ENCODE results near the gene NR1D1.

Gene NR1D1

GRCh38 chr17:40095944-40096791 is 4.2 kb downstream of the NR1D1 start:
- DNase-seq, result peak; percentile 76

GRCh38 chr17:40095351-40095943 is 4.9 kb downstream of the NR1D1 start:
- no peak for DNase-seq

- no peak for DNase-seq
These were observed 5.5 kb downstream of the NR1D1 start for GRCh38 chr17:40094874-40095273.

- DNase-seq, result no peak
These were observed 6.7 kb downstream of the NR1D1 start for GRCh38 chr17:40093580-40094201.

- no peak for DNase-seq
These were observed 7.3 kb downstream of the NR1D1 start for GRCh38 chr17:40093005-40093579.

GRCh38 chr17:40092581-40092980 is 7.8 kb downstream of the NR1D1 start:
- DNase-seq, result no peak

GRCh38 chr17:40091691-40092397 is 8.5 kb downstream of the NR1D1 start:
- no peak for DNase-seq

GRCh38 chr17:40090237-40091119 is 9.9 kb downstream of the NR1D1 start:
- DNase-seq, result no peak

GRCh38 chr17:40089077-40089895 is 11.1 kb downstream of the NR1D1 start:
- no peak for DNase-seq

- no peak for DNase-seq
These were observed 12.3 kb downstream of the NR1D1 start for GRCh38 chr17:40087903-40088718.

- DNase-seq, result no peak
These were observed 13.2 kb downstream of the NR1D1 start for GRCh38 chr17:40087049-40087794.

GRCh38 chr17:40086150-40087044 is 14.0 kb downstream of the NR1D1 start:
- DNase-seq, result peak; percentile 55

GRCh38 chr17:40084477-40084876 is 15.9 kb downstream of the NR1D1 start:
- no peak for DNase-seq

- DNase-seq, result no peak
These were observed 20.8 kb downstream of the NR1D1 start for GRCh38 chr17:40079545-40079944.

GRCh38 chr17:40076591-40076990 is 23.8 kb downstream of the NR1D1 start:
- no peak for DNase-seq

- DNase-seq, result no peak
These were observed 24.4 kb downstream of the NR1D1 start for GRCh38 chr17:40075942-40076498.

GRCh38 chr17:40075201-40075941 is 25.0 kb downstream of the NR1D1 start:
- peak; percentile 65 for DNase-seq
